Measurements from ENCODE around the gene MB. TPM values are rescaled to one million over a fixed set of nuclear protein-coding genes. Genes with fewer than 3 reads are reported as not detected.

MB gene
- polyA plus RNA-seq, 2 of the 4 experiments (the other 2 are of a cell fraction): 6.9 to 12.1 TPM

DNA sequence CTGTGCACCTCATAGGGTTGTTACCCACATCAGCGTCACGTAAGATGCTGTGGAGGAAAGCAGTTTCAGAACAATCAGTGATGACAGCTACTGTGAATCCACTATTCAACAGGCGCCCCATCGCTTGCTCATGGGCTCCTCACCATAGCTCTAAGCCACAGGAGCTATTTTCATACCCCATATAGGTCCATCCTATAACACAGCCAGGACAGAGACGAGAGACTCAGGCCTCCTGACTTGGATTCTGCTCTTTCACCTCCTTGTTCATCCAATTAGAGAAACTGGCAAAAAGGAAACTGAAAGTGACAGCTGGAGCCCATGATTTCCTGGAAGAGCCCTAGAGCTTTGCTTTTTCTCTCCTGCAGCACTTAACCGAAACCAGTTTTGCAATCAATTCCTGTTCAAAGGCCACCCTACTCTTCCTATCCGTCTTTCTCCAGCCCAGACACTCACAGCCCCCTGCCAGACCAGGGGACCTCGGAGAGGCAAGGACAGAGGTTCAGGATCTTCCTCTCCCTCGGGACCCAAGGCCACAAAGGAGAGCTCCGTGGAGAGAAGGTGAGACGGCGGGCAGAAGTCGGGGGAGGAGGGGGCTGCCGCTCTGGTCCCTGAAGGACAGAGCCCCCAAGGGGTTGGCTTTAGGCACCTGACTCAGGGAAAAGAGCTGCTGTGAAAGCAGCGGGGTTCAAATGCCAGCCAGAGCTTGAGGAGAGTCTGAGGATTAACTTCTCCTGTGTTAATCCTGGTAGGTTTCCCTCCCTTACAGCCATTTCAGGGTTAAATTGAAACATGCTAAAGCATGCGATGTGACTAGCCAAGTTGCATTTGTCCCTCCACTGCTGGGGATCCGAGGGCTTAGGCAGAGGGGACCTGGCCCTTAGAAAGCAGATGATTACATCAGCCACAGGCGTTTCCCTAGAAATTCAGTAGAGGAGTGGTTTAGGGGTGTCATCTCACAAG lies 31.2 kb upstream of the MB start, which contains the start of gene APOL6 (continued):
- TF ChIP-seq, protein P1, sequence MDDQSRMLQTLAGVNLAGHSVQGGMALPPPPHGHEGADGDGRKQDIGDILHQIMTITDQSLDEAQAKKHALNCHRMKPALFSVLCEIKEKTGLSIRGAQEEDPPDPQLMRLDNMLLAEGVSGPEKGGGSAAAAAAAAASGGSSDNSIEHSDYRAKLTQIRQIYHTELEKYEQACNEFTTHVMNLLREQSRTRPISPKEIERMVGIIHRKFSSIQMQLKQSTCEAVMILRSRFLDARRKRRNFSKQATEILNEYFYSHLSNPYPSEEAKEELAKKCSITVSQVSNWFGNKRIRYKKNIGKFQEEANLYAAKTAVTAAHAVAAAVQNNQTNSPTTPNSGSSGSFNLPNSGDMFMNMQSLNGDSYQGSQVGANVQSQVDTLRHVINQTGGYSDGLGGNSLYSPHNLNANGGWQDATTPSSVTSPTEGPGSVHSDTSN (IDR thresholded peaks at IDR 0.05): no peak
- no peak for TF ChIP-seq NFE2L2 (conservative IDR thresholded peaks at IDR 0.05; ENCODE audit: low read length)
- no peak for TF ChIP-seq HOXB5 (CRISPR knock-in tag; IDR thresholded peaks at IDR 0.05)
- no peak for TF ChIP-seq ZFP36 (IDR thresholded peaks at IDR 0.05; ENCODE audit: borderline replicate concordance, partially characterized antibody)

DNA sequence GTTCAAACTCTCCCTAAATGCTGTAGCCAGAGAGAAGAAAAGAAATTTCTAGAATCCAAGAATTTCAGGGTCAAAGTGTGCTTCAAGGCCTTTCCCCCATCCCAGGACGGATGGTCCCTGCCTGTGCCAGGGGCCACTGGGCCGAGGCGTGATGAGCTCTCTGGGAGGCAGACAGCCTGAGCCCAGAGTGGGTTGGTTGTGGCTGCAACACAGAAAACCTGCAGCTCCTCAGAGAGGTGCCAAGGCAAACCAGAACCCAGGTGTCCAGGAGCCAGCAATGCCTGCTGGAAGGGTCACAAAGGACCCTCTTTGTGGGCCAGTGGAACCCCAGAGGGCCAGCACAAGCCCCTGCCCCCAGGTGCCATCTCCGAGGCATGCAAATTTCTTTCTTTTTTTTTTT lies 28.5 kb upstream of the MB start:
- Histone ChIP-seq H3K9me3 (no peaks in the 10 kb centered on the region), H3K27ac (no peak overlapping the region), H3K4me2 (no peak overlapping the region), H3K4me1 (peaks cover 15% of the 10 kb centered on the region), H3K4me3 (no peak overlapping the region)
- CTCF ChIA-PET: interaction anchor here (3.4 kb wide), 1 partner anchor 15 kb away, joined by 12 read pairs; no protein-coding TSS in a partner anchor
- FAIRE-seq (no peak), DNase-seq (ENCODE audit: low read depth in 1 of 2, low spot score in 1 of 2) (no peak), ATAC-seq (no peak)
- POLR2A ChIA-PET: no interaction called here
- WGBS (ENCODE audit: missing lambda C conversion rate): 85% methylated on average over 4 of the region's 4 CpGs
- TF ChIP-seq ZSCAN20 (CRISPR knock-in tag; IDR thresholded peaks at IDR 0.05) (no peak), PHF8 (IDR thresholded peaks at IDR 0.05; ENCODE audit: borderline replicate concordance, low read depth) (no peak), NFE2L2 (conservative IDR thresholded peaks at IDR 0.05; ENCODE audit: low read length) (no peak), E2F6 (IDR thresholded peaks at IDR 0.05; ENCODE audit: borderline replicate concordance, low read depth) (no peak), NPAS2 (CRISPR knock-in tag; IDR thresholded peaks at IDR 0.05; ENCODE audit: borderline replicate concordance) (no peak), KDM1A (IDR thresholded peaks at IDR 0.05; ENCODE audit: low read depth) (no peak), KDM5A (IDR thresholded peaks at IDR 0.05) (no peak), POLR2A (IDR thresholded peaks at IDR 0.05; ENCODE audit: low read length) (no peak), HDAC2 (IDR thresholded peaks at IDR 0.05) (no peak), ZNF302 (CRISPR knock-in tag; IDR thresholded peaks at IDR 0.05) (no peak), HEYL (CRISPR knock-in tag; IDR thresholded peaks at IDR 0.05) (no peak), FOSB (CRISPR knock-in tag; IDR thresholded peaks at IDR 0.05) (no peak), BHLHE40 (IDR thresholded peaks at IDR 0.05; ENCODE audit: low read depth, low read length) (no peak)
- TF ChIP-seq, protein P2, sequence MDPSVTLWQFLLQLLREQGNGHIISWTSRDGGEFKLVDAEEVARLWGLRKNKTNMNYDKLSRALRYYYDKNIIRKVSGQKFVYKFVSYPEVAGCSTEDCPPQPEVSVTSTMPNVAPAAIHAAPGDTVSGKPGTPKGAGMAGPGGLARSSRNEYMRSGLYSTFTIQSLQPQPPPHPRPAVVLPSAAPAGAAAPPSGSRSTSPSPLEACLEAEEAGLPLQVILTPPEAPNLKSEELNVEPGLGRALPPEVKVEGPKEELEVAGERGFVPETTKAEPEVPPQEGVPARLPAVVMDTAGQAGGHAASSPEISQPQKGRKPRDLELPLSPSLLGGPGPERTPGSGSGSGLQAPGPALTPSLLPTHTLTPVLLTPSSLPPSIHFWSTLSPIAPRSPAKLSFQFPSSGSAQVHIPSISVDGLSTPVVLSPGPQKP (IDR thresholded peaks at IDR 0.05; ENCODE audit: low read depth, low read length): no peak
- TF ChIP-seq, protein P3, sequence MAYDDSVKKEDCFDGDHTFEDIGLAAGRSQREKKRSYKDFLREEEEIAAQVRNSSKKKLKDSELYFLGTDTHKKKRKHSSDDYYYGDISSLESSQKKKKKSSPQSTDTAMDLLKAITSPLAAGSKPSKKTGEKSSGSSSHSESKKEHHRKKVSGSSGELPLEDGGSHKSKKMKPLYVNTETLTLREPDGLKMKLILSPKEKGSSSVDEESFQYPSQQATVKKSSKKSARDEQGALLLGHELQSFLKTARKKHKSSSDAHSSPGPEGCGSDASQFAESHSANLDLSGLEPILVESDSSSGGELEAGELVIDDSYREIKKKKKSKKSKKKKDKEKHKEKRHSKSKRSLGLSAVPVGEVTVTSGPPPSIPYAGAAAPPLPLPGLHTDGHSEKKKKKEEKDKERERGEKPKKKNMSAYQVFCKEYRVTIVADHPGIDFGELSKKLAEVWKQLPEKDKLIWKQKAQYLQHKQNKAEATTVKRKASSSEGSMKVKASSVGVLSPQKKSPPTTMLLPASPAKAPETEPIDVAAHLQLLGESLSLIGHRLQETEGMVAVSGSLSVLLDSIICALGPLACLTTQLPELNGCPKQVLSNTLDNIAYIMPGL (CRISPR knock-in tag; IDR thresholded peaks at IDR 0.05; ENCODE audit: borderline replicate concordance): no peak
- TF ChIP-seq, protein P4, sequence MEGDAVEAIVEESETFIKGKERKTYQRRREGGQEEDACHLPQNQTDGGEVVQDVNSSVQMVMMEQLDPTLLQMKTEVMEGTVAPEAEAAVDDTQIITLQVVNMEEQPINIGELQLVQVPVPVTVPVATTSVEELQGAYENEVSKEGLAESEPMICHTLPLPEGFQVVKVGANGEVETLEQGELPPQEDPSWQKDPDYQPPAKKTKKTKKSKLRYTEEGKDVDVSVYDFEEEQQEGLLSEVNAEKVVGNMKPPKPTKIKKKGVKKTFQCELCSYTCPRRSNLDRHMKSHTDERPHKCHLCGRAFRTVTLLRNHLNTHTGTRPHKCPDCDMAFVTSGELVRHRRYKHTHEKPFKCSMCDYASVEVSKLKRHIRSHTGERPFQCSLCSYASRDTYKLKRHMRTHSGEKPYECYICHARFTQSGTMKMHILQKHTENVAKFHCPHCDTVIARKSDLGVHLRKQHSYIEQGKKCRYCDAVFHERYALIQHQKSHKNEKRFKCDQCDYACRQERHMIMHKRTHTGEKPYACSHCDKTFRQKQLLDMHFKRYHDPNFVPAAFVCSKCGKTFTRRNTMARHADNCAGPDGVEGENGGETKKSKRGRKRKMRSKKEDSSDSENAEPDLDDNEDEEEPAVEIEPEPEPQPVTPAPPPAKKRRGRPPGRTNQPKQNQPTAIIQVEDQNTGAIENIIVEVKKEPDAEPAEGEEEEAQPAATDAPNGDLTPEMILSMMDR (IDR thresholded peaks at IDR 0.05): no peak
- TF ChIP-seq, protein P1 (IDR thresholded peaks at IDR 0.05): no peak
- TF ChIP-seq, protein P5, sequence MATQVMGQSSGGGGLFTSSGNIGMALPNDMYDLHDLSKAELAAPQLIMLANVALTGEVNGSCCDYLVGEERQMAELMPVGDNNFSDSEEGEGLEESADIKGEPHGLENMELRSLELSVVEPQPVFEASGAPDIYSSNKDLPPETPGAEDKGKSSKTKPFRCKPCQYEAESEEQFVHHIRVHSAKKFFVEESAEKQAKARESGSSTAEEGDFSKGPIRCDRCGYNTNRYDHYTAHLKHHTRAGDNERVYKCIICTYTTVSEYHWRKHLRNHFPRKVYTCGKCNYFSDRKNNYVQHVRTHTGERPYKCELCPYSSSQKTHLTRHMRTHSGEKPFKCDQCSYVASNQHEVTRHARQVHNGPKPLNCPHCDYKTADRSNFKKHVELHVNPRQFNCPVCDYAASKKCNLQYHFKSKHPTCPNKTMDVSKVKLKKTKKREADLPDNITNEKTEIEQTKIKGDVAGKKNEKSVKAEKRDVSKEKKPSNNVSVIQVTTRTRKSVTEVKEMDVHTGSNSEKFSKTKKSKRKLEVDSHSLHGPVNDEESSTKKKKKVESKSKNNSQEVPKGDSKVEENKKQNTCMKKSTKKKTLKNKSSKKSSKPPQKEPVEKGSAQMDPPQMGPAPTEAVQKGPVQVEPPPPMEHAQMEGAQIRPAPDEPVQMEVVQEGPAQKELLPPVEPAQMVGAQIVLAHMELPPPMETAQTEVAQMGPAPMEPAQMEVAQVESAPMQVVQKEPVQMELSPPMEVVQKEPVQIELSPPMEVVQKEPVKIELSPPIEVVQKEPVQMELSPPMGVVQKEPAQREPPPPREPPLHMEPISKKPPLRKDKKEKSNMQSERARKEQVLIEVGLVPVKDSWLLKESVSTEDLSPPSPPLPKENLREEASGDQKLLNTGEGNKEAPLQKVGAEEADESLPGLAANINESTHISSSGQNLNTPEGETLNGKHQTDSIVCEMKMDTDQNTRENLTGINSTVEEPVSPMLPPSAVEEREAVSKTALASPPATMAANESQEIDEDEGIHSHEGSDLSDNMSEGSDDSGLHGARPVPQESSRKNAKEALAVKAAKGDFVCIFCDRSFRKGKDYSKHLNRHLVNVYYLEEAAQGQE (IDR thresholded peaks at IDR 0.05): no peak
